Esophagus muscularis mucosa (tissue), 4 donors: Measurements from ENCODE around the gene IFIT2.

ENCODE experiments used
- CTCF ChIP-seq, 3 experiments: fragments of 200-600 bp in 2 of 3; fragments of 450-650 bp in 1 of 3; sonication (generic) in 2 of 3; IDR thresholded peaks; one replicate each; pipeline ENCODE4 v1.5.1; 2017 to 2019; ENCODE audit warnings: antibody characterized with exemption in 3 of 3, mild to moderate bottlenecking in 2 of 3, moderate library complexity in 1 of 3
- EP300 ChIP-seq: sonication (generic); formaldehyde crosslinking; IDR thresholded peaks from one replicate; pipeline ENCODE4 v1.6.1; 2017; ENCODE audit warnings: antibody characterized with exemption
- POLR2A ChIP-seq: fragments of 450-650 bp; IDR thresholded peaks from one replicate; pipeline ENCODE4 v1.6.1; 2017; ENCODE audit warnings: antibody characterized with exemption, moderate library complexity, mild to moderate bottlenecking, low read depth
- POLR2AphosphoS5 ChIP-seq, 2 donors: sonication (generic); formaldehyde crosslinking; IDR thresholded peaks; one replicate each; pipeline ENCODE4 v1.6.1; 2017; ENCODE audit warnings: antibody characterized with exemption in 2 of 2

GRCh38 chr10:89346405-89347254 lies 44.8 kb downstream of the IFIT2 start:
- no peak for TF ChIP-seq CTCF (IDR thresholded peaks at IDR 0.05)
- peak; percentile 48 to 61 for TF ChIP-seq POLR2AphosphoS5 (IDR thresholded peaks at IDR 0.05)
- TF ChIP-seq POLR2A: no peak
- TF ChIP-seq EP300: no peak
